ENCODE data around the gene ELOVL2.

GRCh38 chr6:11092668-11093375, 48.7 kb upstream of the ELOVL2 start:
- TF ChIP-seq EZH2phosphoT487 (IDR thresholded peaks at IDR 0.05; ENCODE audit: low read depth, severe bottlenecking, unreplicated experiment): no peak
- no peak for TF ChIP-seq CTCF (IDR thresholded peaks at IDR 0.05; ENCODE audit: poor library complexity)

Data from hepatocyte (in vitro differentiated cells).